H9 (cell line): ENCODE data around the gene CA7. TPM values are rescaled to one million over a fixed set of nuclear protein-coding genes. Genes with fewer than 3 reads are reported as not detected.

Experiments used
- DNase-seq: peaks from one replicate; pipeline ENCODE4 v3.0.0-alpha.2; 2017
- H2AFZ ChIP-seq: one replicate; pipeline ENCODE4 v1.6.1; 2013; ENCODE audit warnings: mild to moderate bottlenecking, low read length, control low read depth, moderate library complexity
- H2AK5ac ChIP-seq: 2 replicates; pipeline ENCODE4 v1.6.1; 2013; ENCODE audit warnings: low read length, control low read depth, mixed read lengths; ENCODE audit not compliant: insufficient read length
- H2BK120ac ChIP-seq: one replicate; pipeline ENCODE4 v1.6.1; 2013; ENCODE audit warnings: low read depth, mild to moderate bottlenecking, low read length, control low read depth, inconsistent platforms; ENCODE audit not compliant: poor library complexity, severe bottlenecking
- H2BK12ac ChIP-seq: 2 replicates; pipeline ENCODE4 v1.6.1; 2013; ENCODE audit warnings: low read length, control low read depth, mixed read lengths, low read depth; ENCODE audit not compliant: insufficient read length
- H2BK15ac ChIP-seq: 2 replicates; pipeline ENCODE4 v1.6.1; 2013; ENCODE audit warnings: low read depth, low read length, control low read depth
- H2BK20ac ChIP-seq: one replicate; pipeline ENCODE4 v1.6.1; 2013; ENCODE audit warnings: low read depth, mild to moderate bottlenecking, low read length, control low read depth, inconsistent platforms; ENCODE audit not compliant: poor library complexity, severe bottlenecking
- H2BK5ac ChIP-seq: 2 replicates; pipeline ENCODE4 v1.6.1; 2013; ENCODE audit warnings: low read length, control low read depth, mixed read lengths; ENCODE audit not compliant: insufficient read length
- H3K14ac ChIP-seq: 2 replicates; pipeline ENCODE4 v1.6.1; 2013; ENCODE audit warnings: low read length, control low read depth; ENCODE audit not compliant: insufficient read depth
- H3K18ac ChIP-seq: 2 replicates; pipeline ENCODE4 v1.6.1; 2013; ENCODE audit warnings: low read depth, mild to moderate bottlenecking, mixed read lengths, low read length, control low read depth; ENCODE audit not compliant: insufficient read length
- H3K23ac ChIP-seq: 2 replicates; pipeline ENCODE4 v1.6.1; 2013; ENCODE audit warnings: low read length, control low read depth, mixed read lengths, low read depth; ENCODE audit not compliant: insufficient read length
- H3K23me2 ChIP-seq: 2 replicates; pipeline ENCODE4 v1.6.1; 2013; ENCODE audit warnings: low read depth, mild to moderate bottlenecking, mixed read lengths, low read length, control low read depth; ENCODE audit not compliant: insufficient read length, poor library complexity, severe bottlenecking
- H3K27ac ChIP-seq: 2 replicates; pipeline ENCODE4 v1.5.1; 2013; ENCODE audit warnings: low read length, control low read depth, mixed read lengths, low read depth; ENCODE audit not compliant: insufficient read length
- H3K27me3 ChIP-seq: 2 replicates; pipeline ENCODE4 v1.6.1; 2013; ENCODE audit warnings: low read length, control low read depth, inconsistent platforms; ENCODE audit not compliant: insufficient read depth
- H3K4ac ChIP-seq: 2 replicates; pipeline ENCODE4 v1.6.1; 2013; ENCODE audit warnings: low read depth, mild to moderate bottlenecking, control low read depth, inconsistent platforms, low read length, moderate library complexity
- H3K4me1 ChIP-seq: 2 replicates; pipeline ENCODE4 v1.6.1; 2013; ENCODE audit warnings: low read length, control low read depth, inconsistent platforms; ENCODE audit not compliant: insufficient read depth
- H3K4me2 ChIP-seq: 2 replicates; pipeline ENCODE4 v1.6.1; 2013; ENCODE audit warnings: low read length, control low read depth, mixed read lengths; ENCODE audit not compliant: insufficient read length, insufficient read depth
- H3K56ac ChIP-seq: 2 replicates; pipeline ENCODE4 v1.6.1; 2013; ENCODE audit warnings: low read depth, mild to moderate bottlenecking, mixed read lengths, low read length, control low read depth; ENCODE audit not compliant: insufficient read length
- H3K79me1 ChIP-seq: 2 replicates; pipeline ENCODE4 v1.6.1; 2013; ENCODE audit warnings: low read depth, mild to moderate bottlenecking, moderate library complexity, low read length, control low read depth, inconsistent platforms; ENCODE audit not compliant: insufficient read depth, poor library complexity, severe bottlenecking
- H3K79me2 ChIP-seq: 2 replicates; pipeline ENCODE4 v1.6.1; 2013; ENCODE audit warnings: low read length, control low read depth, inconsistent platforms; ENCODE audit not compliant: insufficient read depth
- H3K9ac ChIP-seq: 2 replicates; pipeline ENCODE4 v1.6.1; 2013; ENCODE audit warnings: low read length, control low read depth, mixed read lengths; ENCODE audit not compliant: insufficient read length; ENCODE audit errors: extremely low read depth
- H3K9me3 ChIP-seq: one replicate; pipeline ENCODE4 v1.6.1; 2013; ENCODE audit warnings: low read depth, low read length, inconsistent platforms; ENCODE audit not compliant: control insufficient read depth
- H3T11ph ChIP-seq: one replicate; pipeline ENCODE4 v1.6.1; 2013; ENCODE audit warnings: mild to moderate bottlenecking, low read length, control low read depth, inconsistent platforms
- H4K20me1 ChIP-seq: one replicate; pipeline ENCODE4 v1.6.1; 2013; ENCODE audit not compliant: control insufficient read depth, insufficient read length, insufficient read depth
- H4K5ac ChIP-seq: 2 replicates; pipeline ENCODE4 v1.6.1; 2013; ENCODE audit warnings: low read depth, mild to moderate bottlenecking, mixed read lengths, low read length, control low read depth; ENCODE audit not compliant: insufficient read length
- H4K8ac ChIP-seq: replicated peaks from 2 replicates; pipeline ENCODE4 v1.6.1; 2013; ENCODE audit warnings: low read length, control low read depth, mixed read lengths, low read depth; ENCODE audit not compliant: insufficient read length
- H4K91ac ChIP-seq: 2 replicates; pipeline ENCODE4 v1.6.1; 2013; ENCODE audit warnings: low read depth, mild to moderate bottlenecking, moderate library complexity, mixed read lengths, low read length, control low read depth; ENCODE audit not compliant: insufficient read length
- H3K27ac Mint-ChIP-seq, 3 experiments: 2 replicates in 2 of 3; 3 replicates in 1 of 3; pipeline ENCODE4 v1.8.0; 2020 to 2021; ENCODE audit warnings: mixed read lengths in 3 of 3, mild to moderate bottlenecking in 1 of 3, moderate library complexity in 1 of 3
- H3K27me3 Mint-ChIP-seq: 2 replicates; pipeline ENCODE4 v1.8.0; 2021; ENCODE audit warnings: low read depth, mild to moderate bottlenecking, moderate library complexity, mixed read lengths
- H3K36me3 Mint-ChIP-seq, 3 experiments: 2 replicates in 2 of 3; 3 replicates in 1 of 3; pipeline ENCODE4 v1.8.0; 2020 to 2021; ENCODE audit warnings: low read depth in 3 of 3, mixed read lengths in 3 of 3; ENCODE audit not compliant: insufficient read depth in 1 of 3
- H3K4me1 Mint-ChIP-seq, 2 experiments: 2 replicates each; pipeline ENCODE4 v1.8.0; 2020; ENCODE audit warnings: mixed read lengths in 2 of 2
- H3K4me3 Mint-ChIP-seq, 2 experiments: 2 replicates in 1 of 2; 3 replicates in 1 of 2; pipeline ENCODE4 v1.8.0; 2020 to 2021; ENCODE audit warnings: mild to moderate bottlenecking in 2 of 2, mixed read lengths in 2 of 2, moderate library complexity in 1 of 2
- H3K9me3 Mint-ChIP-seq, 2 experiments: 2 replicates in 1 of 2; 3 replicates in 1 of 2; pipeline ENCODE4 v1.8.0; 2020; ENCODE audit warnings: mild to moderate bottlenecking in 2 of 2, mixed read lengths in 2 of 2, moderate library complexity in 1 of 2
- WGBS: extraction: QIAGEN DNeasy Blood & Tissue Kit; methylation state at CpG from one replicate; pipeline ENCODE4 v1.1.7; 2013; ENCODE audit warnings: missing lambda C conversion rate, low lambda C conversion rate, mixed read lengths; ENCODE audit not compliant: insufficient read length; ENCODE audit errors: extremely low coverage; 5-methylcytosine and 5-hydroxymethylcytosine counted together
- total RNA-seq: library from RNA; stranded (reverse); gene quantifications from 2 replicates; pipeline ENCODE4 v1.2.1, GENCODE V29; 2021
- TF ChIP-seq, protein P1 (sequence below): fragments of 200-600 bp; sonication (generic); conservative IDR thresholded peaks from 3 replicates; pipeline ENCODE4 v1.8.0; 2021; ENCODE audit warnings: antibody characterized with exemption, mild to moderate bottlenecking

Gene CA7
- total RNA-seq, 1 experiment from 2014 or later: 0.81 TPM

DNA sequence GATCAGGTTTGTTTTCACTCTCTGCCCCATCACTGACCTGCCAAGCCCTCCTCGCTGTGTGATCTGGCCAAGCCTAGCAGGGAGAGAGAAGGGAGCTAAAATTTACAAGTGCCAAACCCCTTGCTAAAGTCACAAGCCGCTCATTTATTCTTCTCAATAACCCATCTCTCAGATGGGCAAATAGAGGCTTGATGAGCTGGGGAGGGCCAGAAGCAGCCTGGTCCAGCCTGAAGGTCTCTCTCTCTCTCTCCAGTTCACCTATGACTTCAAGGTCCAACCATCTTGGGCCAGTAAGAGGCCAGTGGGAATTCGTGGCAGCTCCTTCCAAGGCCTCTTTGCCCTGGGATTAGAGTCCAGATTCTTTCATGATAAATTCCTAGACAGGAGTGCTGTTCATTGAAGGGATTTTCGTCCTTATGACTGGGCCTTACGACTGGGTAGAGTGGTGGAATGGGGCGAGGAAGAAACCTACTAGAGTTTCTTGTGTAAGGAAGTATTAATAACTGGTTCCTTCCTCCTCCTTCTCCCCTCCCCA is 3.4 kb downstream of the CA7 start:
- Histone ChIP-seq H3K23me2 (peaks cover 13% of the 10 kb centered on the region), H3K18ac (no peak overlapping the region), H3K56ac (no peak overlapping the region), H2BK12ac (no peak overlapping the region), H3K9ac (no peak overlapping the region), H3K27ac (no peak overlapping the region), H2BK120ac (no peak overlapping the region), H2BK15ac (no peak overlapping the region), H2AFZ (no peak overlapping the region), H4K91ac (no peak overlapping the region), H3K79me2 (no peaks in the 10 kb centered on the region), H3K9me3 (no peaks in the 10 kb centered on the region), H2BK5ac (no peak overlapping the region), H2AK5ac (no peak overlapping the region), H3K4me2 (no peak overlapping the region), H4K8ac (no peak overlapping the region), H2BK20ac (no peak overlapping the region), H4K20me1 (no peaks in the 10 kb centered on the region), H3K79me1 (no peaks in the 10 kb centered on the region), H3T11ph (no peak overlapping the region), H3K27me3 (peaks cover 17% of the 10 kb centered on the region), H3K4me1 (no peaks in the 10 kb centered on the region; the same call in 1 of the 2 replicates), H3K14ac (no peak overlapping the region), H4K5ac (no peak overlapping the region), H3K4ac (no peak overlapping the region), H3K23ac (no peak overlapping the region)
- TF ChIP-seq, protein P1, sequence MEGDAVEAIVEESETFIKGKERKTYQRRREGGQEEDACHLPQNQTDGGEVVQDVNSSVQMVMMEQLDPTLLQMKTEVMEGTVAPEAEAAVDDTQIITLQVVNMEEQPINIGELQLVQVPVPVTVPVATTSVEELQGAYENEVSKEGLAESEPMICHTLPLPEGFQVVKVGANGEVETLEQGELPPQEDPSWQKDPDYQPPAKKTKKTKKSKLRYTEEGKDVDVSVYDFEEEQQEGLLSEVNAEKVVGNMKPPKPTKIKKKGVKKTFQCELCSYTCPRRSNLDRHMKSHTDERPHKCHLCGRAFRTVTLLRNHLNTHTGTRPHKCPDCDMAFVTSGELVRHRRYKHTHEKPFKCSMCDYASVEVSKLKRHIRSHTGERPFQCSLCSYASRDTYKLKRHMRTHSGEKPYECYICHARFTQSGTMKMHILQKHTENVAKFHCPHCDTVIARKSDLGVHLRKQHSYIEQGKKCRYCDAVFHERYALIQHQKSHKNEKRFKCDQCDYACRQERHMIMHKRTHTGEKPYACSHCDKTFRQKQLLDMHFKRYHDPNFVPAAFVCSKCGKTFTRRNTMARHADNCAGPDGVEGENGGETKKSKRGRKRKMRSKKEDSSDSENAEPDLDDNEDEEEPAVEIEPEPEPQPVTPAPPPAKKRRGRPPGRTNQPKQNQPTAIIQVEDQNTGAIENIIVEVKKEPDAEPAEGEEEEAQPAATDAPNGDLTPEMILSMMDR: no peak
- Mint-ChIP-seq H3K9me3 (no peaks in the 10 kb centered on the region), H3K4me3 (no peak overlapping the region), H3K36me3 (no peaks in the 10 kb centered on the region; a peak in 1 of 7 replicates), H3K27ac (no peak overlapping the region), H3K27me3 (peaks cover 64% of the 10 kb centered on the region), H3K4me1 (peaks cover 2 to 16% of the 10 kb centered on the region in 2 experiments; a peak in 3 of 4 replicates)
- no CpG with 5 or more reads among the region's 6 CpGs for WGBS
- DNase-seq: no peak
